Measurements from ENCODE around the gene MRPL19. TPM values are rescaled to one million over a fixed set of nuclear protein-coding genes. Genes with fewer than 3 reads are reported as not detected.

Gene MRPL19
- total and polyA plus RNA-seq, 2 of the 13 experiments (the other 11 are each of a cell fraction or from before 2014, with no cell fraction given), result 43.2 to 163 TPM

DNA sequence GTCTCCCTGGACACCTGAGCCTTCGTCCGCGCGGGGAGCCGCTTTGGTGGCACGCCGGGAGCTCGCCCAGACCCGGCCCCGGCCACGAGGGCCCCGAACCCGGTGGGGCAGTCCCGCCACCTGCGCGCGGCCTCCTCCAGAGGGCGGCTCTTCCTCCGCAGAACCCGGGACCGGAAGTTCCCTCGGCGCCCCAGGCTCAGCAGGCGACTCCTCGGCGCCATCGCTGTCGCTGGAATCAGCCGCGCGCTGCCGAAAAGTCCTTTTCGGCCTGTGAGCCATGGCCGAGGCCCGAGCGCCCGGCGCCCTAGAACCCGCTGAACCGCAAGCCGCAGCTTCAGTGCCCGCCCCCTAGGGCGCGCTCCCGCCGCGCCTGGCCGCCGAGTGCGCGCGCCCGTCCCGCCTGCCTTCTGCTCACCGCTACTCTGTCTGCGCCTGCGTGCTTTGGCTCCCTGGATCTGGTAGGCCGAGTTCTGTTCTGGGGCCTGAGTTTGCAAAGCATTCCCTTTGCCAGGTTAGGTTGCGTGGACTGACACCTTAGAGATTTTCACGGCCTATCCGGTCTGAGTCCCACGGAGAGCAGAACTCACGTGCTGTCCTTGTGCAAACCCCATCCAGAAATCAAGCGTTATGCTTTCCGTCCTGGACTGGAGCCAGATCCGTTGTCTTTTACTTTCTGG is 64.1 kb downstream of the MRPL19 start, which contains the start of gene GCFC2 (continued):
- peak; percentile 87 for TF ChIP-seq ZNF609 (CRISPR knock-in tag; IDR thresholded peaks at IDR 0.05; ENCODE audit: borderline replicate concordance)
- peak; percentile 82; the same call in 1 of the 2 replicates for TF ChIP-seq ZBTB46 (CRISPR knock-in tag; IDR thresholded peaks at IDR 0.05; ENCODE audit: borderline replicate concordance)
- peak; percentile 84 for TF ChIP-seq HMG20B (CRISPR knock-in tag; conservative IDR thresholded peaks at IDR 0.05)
- TF ChIP-seq ZNF563 (CRISPR knock-in tag; IDR thresholded peaks at IDR 0.05), result peak; percentile 100
- peak; percentile 100 for TF ChIP-seq SRY (CRISPR knock-in tag; IDR thresholded peaks at IDR 0.05)
- peak; percentile 100 for TF ChIP-seq ZNF607 (CRISPR knock-in tag; IDR thresholded peaks at IDR 0.05; ENCODE audit: borderline replicate concordance)
- TF ChIP-seq RAD51 (IDR thresholded peaks at IDR 0.05; ENCODE audit: borderline replicate concordance), result no peak
- peak; percentile 55 for TF ChIP-seq NCOA2 (CRISPR knock-in tag; IDR thresholded peaks at IDR 0.05)
- TF ChIP-seq PREB (CRISPR knock-in tag; IDR thresholded peaks at IDR 0.05), result peak; percentile 98
- TF ChIP-seq ZFP37 (CRISPR knock-in tag; IDR thresholded peaks at IDR 0.05; ENCODE audit: borderline replicate concordance), result peak; percentile 99
- peak; percentile 100 for TF ChIP-seq ZFP41 (CRISPR knock-in tag; IDR thresholded peaks at IDR 0.05; ENCODE audit: borderline replicate concordance)
- TF ChIP-seq, protein P1, sequence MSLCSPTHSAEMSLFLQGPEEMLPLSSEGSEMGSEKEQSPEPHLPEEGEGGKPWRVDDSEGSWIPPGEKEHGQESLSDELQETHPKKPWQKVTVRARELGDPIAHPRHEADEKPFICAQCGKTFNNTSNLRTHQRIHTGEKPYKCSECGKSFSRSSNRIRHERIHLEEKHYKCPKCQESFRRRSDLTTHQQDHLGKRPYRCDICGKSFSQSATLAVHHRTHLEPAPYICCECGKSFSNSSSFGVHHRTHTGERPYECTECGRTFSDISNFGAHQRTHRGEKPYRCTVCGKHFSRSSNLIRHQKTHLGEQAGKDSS (CRISPR knock-in tag; IDR thresholded peaks at IDR 0.05; ENCODE audit: borderline replicate concordance, low read depth), result peak; percentile 98
- TF ChIP-seq SMARCC2 (IDR thresholded peaks at IDR 0.05), result no peak

Data from HepG2 (cell line).